Stimulated activated CD4-positive, alpha-beta T cell treated with anti-CD3 and anti-CD28 coated beads, Interleukin-15, amount 100 ng/mL, for 48 hours (primary cell): ENCODE results near the gene TMEM185B.
"Not testable (repeated sequence)": the region's sequence is repeated elsewhere in the genome, so short reads cannot be mapped to it uniquely, and the experiment has no call there.

ENCODE experiments used
- DNase-seq, 2 donors: peaks; one replicate each; pipeline ENCODE4 v3.0.0-alpha.2; 2020; ENCODE audit warnings: low read depth in 2 of 2

The TMEM185B gene

DNA sequence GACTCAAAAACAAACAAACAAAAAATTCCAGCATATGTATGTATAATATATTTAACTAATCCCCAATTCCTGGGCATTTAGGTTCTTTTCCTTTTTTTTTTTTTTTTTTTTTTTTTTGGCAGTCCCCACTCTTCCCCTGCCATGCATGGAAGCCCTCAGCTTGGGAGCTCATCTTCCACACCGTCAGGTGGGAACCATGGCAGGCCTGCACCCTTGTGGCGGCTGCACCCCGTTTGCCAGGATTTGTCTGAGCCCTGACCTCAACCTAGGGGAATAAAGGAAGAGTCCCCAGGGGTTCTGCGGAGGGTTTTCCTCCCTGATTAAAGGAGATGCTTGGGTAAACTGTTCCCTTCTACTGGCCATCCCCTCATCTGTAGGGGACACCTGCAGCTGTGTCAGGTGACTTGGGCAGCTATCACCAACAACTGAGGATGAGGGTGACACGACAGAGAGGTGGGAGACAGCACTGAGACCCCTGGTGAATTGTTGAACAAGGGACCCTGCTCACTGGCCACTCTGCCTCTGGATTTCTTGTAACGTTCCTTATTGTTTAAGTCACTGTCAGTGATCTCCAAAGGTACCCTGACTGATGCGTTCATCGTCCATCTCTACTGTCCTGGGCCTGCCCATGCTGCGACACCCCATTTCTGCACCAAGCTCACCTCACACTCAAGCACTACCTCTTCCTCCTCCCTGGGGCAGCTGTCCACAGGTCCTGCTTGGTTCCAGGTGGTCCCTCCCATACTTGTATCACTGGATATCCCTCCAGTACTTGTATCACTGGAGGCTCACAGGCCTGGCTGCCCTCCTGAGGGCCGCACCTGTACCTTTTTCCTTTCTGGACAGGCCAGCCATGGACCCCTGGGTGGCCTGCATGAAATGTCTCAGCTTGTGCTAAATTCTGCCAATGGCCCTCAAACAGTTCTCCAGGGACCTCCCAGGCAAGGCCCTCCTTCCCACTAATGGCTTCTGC is 14.5 kb downstream of the TMEM185B start:
- no peak for DNase-seq

DNA sequence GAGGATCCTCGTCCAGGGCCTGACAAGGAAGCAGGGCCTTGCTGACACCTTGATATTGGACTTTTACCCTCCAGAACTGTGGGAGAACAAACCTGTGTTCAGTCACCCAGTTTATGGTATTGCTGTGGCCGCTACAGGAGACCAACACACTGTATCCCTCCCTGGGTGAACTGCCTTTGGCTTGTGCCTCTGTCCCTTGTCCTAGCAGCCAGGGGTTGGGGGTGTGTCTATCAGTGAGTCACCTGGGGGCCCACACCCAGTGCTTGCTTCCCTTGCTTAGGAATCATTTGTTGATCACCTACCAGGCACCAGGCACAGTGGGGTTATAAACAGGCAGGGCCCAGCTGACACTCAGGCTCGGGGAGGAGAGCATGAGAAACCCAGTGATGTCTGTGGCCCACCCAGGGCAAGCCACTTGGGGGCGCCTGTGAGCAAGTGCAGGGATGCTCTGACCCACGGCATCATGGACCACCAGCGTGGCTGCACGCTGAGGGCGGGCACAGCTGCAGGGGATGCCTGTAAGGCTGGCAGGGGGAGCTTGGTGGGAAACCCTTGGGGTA is 17.1 kb downstream of the TMEM185B start:
- peak in 1 of 2 donors; percentile 47 for DNase-seq

GRCh38 chr2:120204945-120205670 is 18.1 kb downstream of the TMEM185B start:
- DNase-seq = no peak

GRCh38 chr2:120204417-120204816 is 18.8 kb downstream of the TMEM185B start:
- DNase-seq = no peak

DNA sequence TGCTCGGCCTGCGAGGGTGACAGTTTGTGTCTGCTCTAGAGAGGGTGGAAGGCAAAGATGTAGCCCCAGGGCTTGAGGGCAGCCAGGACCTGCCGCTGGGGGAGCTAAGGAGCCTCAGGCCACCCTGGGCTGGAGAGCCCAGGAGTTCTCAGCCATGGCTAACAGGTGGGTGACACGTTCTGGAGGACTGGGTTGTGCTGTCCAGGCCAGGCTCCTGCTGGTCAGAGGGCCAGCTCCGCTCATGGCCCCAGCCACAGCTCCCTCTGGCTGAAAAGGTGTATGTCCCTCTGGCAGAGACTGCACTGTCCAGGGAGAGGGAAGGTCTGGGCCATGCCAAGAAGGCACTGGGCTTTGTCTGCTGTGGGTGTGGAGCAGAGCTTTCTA is 19.2 kb downstream of the TMEM185B start:
- no peak for DNase-seq

DNA sequence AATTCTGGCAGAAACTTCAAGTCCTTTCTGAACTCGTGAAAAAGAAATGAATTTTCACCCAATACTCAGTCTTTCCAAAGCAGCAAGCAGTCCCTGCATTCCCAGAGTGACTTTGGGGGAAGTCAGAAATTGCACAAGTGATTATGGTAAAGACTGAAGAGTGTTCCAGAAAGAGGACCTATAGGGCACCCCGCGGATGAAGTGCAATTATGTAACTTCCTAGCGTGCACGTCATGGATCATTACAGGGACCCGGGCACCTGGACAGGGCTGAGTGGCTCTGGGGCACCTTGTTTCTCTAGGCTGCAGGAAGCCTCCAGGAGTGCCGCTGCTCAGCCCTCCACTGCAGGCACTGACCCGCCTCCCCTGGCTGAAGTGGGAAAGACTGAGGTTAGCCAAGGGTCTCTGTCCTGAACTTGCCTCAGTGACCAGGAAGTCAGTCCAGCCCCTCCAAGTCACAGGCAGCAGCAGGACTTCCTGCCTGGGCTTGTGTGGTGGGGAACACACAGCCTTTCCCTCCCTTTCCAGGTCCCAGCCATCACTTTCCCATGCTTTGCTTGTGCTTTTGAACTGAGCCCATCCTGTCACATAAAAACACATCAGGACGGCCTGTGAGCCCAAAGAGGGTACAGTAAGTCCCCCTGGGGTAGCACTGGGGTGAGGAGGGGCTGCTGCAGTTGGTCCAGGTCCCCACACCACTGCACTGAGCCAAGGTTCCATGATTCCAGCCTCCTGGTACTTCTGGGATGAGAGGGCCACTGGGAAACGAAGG is 19.8 kb downstream of the TMEM185B start:
- DNase-seq = no peak

DNA sequence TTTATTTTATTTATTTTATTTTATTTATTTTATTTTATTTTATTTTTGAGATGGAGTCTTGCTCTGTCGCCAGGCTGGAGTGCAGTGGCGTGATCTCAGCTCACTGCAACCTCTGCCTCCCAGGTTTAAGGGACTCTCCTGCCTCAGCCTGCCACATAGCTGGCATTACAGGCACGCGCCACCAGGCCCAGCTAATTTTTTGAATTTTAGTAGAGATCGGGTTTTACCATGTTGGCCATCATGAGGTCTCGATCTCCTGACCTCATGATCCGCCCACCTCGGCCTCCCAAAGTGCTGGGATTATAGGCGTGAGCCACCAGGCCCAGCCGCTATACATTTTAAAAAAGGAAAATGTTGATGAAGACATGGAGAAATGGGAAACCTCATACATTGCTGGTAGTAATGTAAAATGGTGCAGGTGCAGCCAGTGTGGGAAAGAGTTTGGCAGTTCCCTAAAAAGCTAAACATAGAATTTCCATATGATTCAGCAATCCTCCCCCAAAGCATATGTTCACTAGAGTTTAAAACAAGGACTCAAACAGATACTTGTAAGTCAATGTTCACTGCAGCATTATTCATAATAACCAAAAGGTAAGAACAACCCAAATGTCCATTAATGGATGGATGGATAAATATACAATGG is 23.3 kb downstream of the TMEM185B start:
- DNase-seq = not testable (repeated sequence)

DNA sequence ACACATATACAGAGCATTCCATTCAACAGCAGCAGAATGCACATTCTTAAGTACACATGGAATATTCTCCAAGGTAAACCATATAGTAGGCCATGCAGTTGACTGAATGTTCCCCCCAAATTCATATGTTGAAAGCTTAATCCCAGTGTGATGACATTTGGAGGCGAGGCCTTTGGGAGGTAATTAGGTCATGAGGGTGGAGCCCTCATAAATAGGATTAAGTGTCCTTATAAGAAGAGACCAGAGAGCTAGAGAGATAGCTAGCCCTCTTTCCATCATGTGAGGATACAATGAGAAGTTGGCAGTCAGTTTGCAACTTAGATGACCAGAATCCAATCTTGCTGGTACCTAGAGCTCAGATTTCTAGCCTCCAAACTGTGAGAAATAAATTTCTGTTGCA is 27.6 kb downstream of the TMEM185B start:
- DNase-seq = no peak

DNA sequence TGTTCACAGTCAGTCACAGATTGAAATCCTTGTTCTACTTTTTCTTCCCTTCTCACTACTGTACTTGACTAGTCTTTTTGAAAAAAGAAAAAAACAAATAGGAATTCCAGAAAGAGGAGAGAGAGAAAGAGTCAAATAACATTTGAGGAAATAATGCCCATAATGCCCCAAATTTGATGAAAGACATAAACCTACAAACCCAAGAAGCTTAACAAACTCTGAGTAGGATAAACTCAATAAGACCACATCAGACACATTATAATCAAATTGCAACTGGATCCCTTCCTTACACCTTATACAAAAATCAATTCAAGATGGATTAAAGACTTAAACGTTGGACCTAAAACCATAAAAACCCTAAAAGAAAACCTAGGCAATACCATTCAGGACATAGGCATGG is 30.9 kb downstream of the TMEM185B start:
- no peak for DNase-seq

DNA sequence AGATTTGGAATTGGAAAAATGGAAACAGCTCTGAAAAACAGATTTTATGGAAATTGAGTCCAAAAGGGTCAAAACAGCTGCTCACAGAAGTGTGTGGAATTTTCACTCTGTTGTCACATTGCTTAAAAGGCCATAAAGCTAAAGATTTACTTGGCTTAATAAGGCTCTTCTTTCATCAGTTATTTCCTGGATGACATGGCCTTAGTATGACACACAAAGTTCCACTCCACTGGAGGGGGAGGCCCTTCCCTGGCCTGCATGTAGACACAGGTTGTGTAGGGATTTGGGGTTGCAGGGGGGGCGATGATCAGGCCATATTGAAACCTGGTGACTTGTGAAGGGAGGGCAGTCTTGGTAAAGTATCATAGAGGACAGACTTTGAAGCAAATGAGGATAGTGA is 34.0 kb downstream of the TMEM185B start:
- no peak for DNase-seq

- no peak for DNase-seq
Measured at GRCh38 chr2:120182019-120182560, 41.1 kb downstream of the TMEM185B start.

- no peak for DNase-seq
Measured at GRCh38 chr2:120180066-120180465, 43.1 kb downstream of the TMEM185B start.

GRCh38 chr2:120179396-120179795 is 43.8 kb downstream of the TMEM185B start:
- no peak for DNase-seq

- DNase-seq = no peak
Measured at GRCh38 chr2:120177973-120178372, 45.2 kb downstream of the TMEM185B start.

- peak; percentile 68 to 71 for DNase-seq
Measured at GRCh38 chr2:120177001-120177621, 46.1 kb downstream of the TMEM185B start.

- no peak for DNase-seq
Measured at GRCh38 chr2:120176526-120176925, 46.7 kb downstream of the TMEM185B start.

- no peak for DNase-seq
Measured at GRCh38 chr2:120174963-120175581, 48.1 kb downstream of the TMEM185B start.
